Measurements from ENCODE around the gene SECISBP2.

- TF ChIP-seq CTCF (conservative IDR thresholded peaks at IDR 0.05; ENCODE audit: low read depth, low read length) (no peak), EZH2 (IDR thresholded peaks at IDR 0.05; ENCODE audit: low read length, unreplicated experiment) (no peak), EZH2phosphoT487 (IDR thresholded peaks at IDR 0.05; ENCODE audit: borderline replicate concordance, low read length) (no peak)
Measured at GRCh38 chr9:89380437-89381307, 62.4 kb downstream of the SECISBP2 start.

Data from PC-3 (cell line).